ENCODE measurements around the gene NEK6.

Gene NEK6

GRCh38 chr9:124299515-124300090 is 41.9 kb downstream of the NEK6 start:
- DNase-seq = no peak

DNA sequence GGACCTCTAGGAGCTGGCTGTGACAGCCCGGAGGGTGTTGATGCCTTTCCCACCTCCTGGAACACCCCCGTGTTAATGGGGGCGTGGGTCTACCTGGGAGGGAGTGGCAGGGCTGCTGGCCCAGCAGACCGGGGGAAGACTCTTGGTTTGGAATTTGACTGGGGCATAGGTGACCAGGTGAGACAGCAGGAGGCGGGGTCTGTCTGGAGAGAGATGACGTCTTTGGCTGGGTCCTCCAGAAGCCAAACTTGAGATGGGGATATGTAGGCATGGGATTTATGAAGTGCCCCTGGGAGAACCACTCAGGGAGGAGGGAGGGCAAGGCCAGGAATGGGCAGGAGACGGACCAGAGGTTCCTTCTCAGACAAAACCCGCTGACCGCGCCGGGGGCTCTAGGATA is 42.6 kb downstream of the NEK6 start:
- DNase-seq = no peak

GRCh38 chr9:124302921-124303320 is 45.2 kb downstream of the NEK6 start:
- no peak for DNase-seq

- no peak for DNase-seq
Measured at GRCh38 chr9:124303762-124304161, 46.0 kb downstream of the NEK6 start.

DNA sequence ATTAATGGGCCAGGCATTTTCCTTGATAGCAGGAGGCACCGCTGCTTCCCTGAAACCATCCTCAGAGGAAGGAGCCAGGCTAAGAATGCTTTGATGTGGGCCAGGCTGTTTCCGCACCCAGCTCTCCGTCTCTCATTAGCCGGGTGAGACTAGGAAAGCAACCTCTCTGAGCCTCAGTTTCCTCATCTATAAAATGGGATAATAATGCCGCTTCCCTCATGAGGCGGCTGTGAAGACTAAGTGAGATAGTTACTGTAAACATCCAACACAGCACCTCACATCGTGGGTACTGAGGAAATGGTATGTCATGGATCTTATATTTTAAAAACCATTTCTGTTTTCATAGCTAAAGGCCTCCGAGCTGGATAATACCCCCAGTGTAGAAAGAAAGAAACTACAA is 46.5 kb downstream of the NEK6 start:
- no peak for DNase-seq

- DNase-seq = peak; percentile 4
Measured at GRCh38 chr9:124306098-124306735, 48.5 kb downstream of the NEK6 start.

GRCh38 chr9:124307379-124308030 is 49.8 kb downstream of the NEK6 start:
- no peak for DNase-seq

- DNase-seq = no peak
Measured at GRCh38 chr9:124308606-124309491, 51.1 kb downstream of the NEK6 start.

DNA sequence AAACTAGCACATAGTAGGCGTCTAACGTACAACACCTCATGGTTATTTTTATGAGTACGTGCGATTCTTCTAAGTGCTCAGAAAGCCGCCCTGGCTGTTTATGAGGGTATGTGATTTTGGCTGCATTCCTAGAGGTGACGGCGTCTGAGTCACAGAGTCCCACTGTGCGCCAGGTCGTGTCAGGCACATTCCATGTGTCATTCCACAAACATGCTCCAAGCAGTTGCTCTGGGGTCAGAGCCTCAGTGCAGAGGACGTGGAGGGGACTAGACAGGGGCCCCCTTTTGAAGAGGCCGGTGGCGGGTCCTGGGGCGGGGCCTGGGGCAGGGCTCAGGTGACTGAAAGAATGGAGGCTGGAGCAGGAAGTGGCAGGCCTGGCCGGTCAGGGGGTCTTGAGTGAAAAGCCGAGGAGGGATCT is 51.9 kb downstream of the NEK6 start:
- DNase-seq = no peak

DNA sequence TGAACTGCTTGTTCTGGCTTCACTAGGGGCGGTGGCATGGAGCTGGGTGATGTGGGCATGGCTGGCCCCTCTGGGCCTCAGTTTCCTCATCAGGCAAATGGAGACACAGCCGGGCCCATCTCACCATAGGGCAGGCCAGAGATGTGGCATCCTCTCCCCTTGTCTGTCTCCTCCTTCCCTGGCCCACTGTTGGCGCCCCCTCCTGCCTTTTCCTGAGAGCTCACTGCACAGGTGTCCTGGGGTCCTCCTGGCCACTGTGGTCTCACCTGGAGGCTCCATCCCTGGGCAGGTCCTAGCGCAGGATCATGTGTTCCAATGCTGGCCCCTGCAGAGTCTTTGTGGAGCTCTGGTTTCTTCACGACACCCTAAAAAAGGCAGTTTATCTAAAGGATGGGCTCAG is 53.5 kb downstream of the NEK6 start:
- no peak for DNase-seq

DNA sequence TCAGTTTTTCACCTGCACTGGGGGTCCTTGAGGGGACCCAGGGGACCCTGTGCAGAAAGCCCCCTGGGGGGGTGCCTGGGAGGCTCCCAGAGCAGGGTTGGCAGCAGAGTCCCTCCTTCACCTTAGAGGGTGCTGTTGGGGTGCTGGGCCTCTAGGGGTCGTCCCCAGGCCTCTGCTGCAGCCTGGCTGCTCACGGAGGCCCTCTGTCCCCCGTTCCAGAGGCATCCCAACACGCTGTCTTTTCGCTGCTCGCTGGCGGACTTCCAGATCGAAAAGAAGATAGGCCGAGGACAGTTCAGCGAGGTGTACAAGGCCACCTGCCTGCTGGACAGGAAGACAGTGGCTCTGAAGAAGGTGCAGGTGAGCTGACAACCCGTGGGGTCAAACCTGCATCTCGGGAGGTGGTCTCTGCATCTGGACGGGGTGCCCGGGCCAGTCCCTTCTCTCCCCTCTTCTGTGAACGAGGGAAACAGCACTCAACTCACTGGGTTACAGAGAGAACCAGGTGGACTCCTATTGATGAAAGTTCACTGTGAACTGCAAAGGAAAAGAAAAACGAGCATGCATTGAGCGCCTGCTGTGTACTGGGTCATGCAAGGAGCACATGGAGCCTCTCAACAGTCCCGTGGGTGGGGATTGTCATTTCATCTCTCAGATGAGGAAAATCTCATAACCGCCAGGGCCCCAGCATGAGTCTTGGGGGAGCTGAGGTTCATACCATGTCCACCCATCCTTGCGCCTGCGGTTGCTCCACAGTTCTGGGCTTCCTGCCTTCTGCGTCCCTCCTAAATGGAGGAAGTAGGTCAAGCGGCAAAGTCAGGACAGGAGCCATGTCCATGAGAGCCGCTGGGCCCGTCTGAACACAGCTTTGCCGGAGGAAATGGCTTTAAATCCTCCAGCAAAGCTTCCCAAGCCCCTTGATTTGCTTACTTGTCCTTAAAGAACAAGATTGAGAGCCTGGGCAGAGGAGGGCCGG is 54.8 kb downstream of the NEK6 start:
- DNase-seq = no peak

DNA sequence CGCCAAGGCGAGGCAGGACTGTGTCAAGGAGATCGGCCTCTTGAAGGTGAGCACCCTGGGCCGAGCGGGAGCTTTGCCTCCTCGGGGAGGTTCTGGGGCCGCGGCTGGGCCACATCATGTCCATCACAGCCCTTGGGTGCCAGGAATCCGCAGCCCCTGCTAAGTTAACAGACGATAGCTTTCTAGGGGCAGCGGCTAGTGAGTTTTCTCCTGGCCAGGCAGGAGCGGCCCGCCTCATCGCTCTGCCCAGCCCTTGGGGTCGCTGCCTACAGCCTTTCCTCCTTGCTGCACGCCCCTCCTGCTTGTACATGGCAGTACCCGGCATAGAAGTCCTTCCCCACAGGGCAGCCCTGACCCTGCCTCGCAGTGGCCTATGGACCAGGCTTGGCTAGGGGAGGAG is 56.2 kb downstream of the NEK6 start:
- DNase-seq = no peak

GRCh38 chr9:124315882-124316281 is 58.1 kb downstream of the NEK6 start:
- DNase-seq = no peak

GRCh38 chr9:124320062-124320973 is 62.6 kb downstream of the NEK6 start:
- peak; percentile 70 for DNase-seq

GRCh38 chr9:124321416-124321815 is 63.7 kb downstream of the NEK6 start:
- no peak for DNase-seq

- no peak for DNase-seq
Measured at GRCh38 chr9:124321935-124322334, 64.2 kb downstream of the NEK6 start.

GRCh38 chr9:124322618-124323432 is 65.1 kb downstream of the NEK6 start:
- DNase-seq = no peak

GRCh38 chr9:124323904-124324303 is 66.2 kb downstream of the NEK6 start:
- no peak for DNase-seq

DNA sequence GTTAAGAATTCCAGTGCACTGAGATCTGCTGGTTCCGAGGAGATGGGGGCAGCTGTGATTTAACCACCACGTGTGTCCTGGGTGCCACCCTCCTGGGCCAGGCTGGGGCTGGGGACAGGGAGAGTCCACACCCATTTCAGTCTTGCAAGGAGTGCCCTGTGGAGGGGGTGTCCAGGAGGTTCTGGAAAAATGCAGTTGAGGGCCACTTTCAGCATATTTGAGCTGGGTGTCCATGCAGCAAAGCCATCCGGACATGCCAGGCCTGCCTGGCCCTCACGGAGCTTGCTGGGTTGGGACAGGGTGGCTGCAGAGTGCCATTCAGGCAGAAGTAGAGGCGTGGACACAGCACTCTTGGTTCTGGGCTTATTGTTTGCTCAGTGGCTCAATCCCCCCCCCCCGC is 68.1 kb downstream of the NEK6 start:
- no peak for DNase-seq

GRCh38 chr9:124326378-124326777 is 68.6 kb downstream of the NEK6 start:
- no peak for DNase-seq
